H7 (cell line): ENCODE data around the gene SDK1. TPM values are rescaled to one million over a fixed set of nuclear protein-coding genes. Genes with fewer than 3 reads are reported as not detected.

ENCODE experiments used
- DNase-seq: peaks from one replicate; pipeline ENCODE4 v3.0.0; 2012
- H3K27me3 ChIP-seq: 2 replicates; pipeline ENCODE4 v1.6.0; 2011; ENCODE audit warnings: mild to moderate bottlenecking, low read length; ENCODE audit not compliant: control insufficient read depth, insufficient read depth
- H3K36me3 ChIP-seq: replicated peaks from 2 replicates; pipeline ENCODE4 v1.5.1; 2011; ENCODE audit warnings: low read length; ENCODE audit not compliant: control insufficient read depth, insufficient read depth
- H3K4me3 ChIP-seq: 2 replicates; pipeline ENCODE4 v1.5.1; 2011; ENCODE audit warnings: low read depth, mild to moderate bottlenecking, control low read depth, low read length, moderate library complexity; ENCODE audit not compliant: insufficient read depth
- total RNA-seq: library from RNA; depleted of rRNA; stranded (reverse); fragments of >200 nt; shearing (Covaris generic); gene quantifications from 2 replicates; pipeline ENCODE4 v1.2.3, GENCODE V29; 2014

The SDK1 gene
- total RNA-seq, 1 experiment from 2014 or later: 2.4 TPM

DNA sequence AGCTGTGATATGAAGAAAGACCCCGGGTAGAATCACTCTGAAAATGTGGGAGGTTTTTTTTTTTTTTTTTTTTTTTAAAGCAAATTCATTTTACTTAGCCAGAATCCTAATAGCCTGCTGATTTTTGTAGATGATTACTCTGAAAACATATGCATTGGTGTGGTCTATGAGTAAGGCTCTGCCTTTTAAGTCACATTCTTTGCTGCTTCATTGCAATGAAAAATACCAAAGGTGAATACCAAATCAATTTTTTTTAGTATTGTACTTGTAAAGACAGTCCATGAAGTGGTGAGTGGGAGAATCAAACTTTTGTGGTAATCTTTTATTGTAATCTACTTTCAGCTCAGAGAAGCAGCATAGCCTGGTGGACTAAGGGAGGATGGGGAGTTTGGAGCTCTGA is 130.3 kb downstream of the SDK1 start:
- DNase-seq: no peak
- no peaks in the 10 kb centered on the region for H3K27me3 ChIP-seq
- H3K4me3 ChIP-seq: no peak overlapping the region
- H3K36me3 ChIP-seq: no peaks in the 10 kb centered on the region

DNA sequence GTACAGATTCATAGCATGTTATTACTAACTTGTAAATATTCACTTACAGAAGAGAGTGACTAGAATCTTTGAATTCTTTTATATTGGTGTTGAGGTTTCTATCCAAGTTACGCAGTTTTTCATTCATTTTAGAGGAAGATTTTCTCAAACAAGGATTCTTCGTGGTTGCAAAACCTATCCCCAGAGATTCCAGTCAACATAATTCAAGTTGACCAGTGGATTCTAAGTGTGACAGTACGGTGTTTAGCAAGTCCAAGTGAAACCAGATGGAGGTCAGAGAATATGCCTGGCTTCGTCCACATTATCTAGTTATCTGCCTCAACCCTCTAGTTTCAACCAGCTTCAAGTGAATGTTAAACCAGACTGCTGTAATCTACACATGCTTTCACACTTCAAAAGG is 131.9 kb downstream of the SDK1 start:
- H3K36me3 ChIP-seq: no peaks in the 10 kb centered on the region
- H3K4me3 ChIP-seq: no peak overlapping the region
- DNase-seq: no peak
- H3K27me3 ChIP-seq: no peaks in the 10 kb centered on the region

DNA sequence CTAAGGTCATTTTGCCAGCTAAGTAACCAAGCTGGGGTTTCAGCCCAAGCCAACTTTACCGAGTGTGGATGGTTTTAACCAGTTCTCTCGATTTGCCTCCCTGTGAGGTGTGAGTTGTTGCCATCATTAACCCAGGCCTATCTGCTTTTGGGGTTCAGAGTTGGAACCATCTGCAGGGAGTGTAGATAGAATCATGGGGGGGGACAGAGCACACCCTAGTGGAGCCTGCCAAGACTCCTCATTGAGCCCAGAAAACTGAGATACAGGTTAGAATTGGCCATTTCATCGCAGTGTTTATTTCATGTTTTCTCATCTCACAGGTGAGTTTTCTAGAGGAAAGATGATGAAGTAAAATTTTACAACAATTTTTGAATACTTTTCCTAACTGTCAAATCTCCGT is 133.6 kb downstream of the SDK1 start:
- no peaks in the 10 kb centered on the region for H3K36me3 ChIP-seq
- H3K4me3 ChIP-seq: no peak overlapping the region
- peak; percentile 1 for DNase-seq
- H3K27me3 ChIP-seq: no peaks in the 10 kb centered on the region

DNA sequence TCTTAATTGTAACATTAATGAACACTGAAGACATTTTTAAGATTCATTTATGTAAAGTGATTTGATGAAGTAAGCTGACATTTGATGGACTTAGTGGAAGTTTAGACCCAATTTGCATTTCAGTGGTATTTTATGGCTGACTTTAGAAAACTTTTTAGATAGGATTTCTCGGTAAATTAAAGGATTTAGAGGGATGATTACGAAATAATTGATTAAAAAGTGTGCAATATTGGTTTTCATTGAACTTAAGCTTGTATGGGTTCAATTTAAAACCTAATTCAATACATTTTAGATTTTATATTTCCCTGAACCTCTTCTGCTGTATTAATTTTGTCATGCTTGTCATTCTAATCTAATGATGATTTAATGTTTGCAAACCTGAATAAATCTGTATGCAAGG is 135.1 kb downstream of the SDK1 start:
- H3K27me3 ChIP-seq: no peaks in the 10 kb centered on the region
- no peak for DNase-seq
- H3K4me3 ChIP-seq: no peak overlapping the region
- H3K36me3 ChIP-seq: no peaks in the 10 kb centered on the region

DNA sequence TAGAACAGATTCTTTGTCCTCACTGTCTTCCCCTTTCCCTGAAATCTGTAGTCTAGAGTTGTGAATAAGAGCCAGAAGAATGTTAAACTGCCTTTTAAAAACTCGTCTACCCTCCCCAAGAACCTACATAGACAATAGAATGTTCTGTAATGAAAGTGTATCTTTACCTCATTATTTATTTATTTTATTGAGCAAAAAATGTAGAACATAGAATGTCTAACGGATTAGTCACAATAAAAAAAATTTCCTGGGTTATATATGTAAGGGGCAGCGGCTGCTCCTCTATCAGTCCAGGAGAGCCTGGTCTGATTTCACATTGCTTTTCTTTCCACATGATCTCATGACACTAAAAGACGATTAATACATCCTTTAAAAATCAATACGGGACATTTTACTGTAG is 135.7 kb downstream of the SDK1 start:
- H3K27me3 ChIP-seq: no peaks in the 10 kb centered on the region
- no peak overlapping the region for H3K4me3 ChIP-seq
- H3K36me3 ChIP-seq: no peaks in the 10 kb centered on the region
- DNase-seq: no peak

DNA sequence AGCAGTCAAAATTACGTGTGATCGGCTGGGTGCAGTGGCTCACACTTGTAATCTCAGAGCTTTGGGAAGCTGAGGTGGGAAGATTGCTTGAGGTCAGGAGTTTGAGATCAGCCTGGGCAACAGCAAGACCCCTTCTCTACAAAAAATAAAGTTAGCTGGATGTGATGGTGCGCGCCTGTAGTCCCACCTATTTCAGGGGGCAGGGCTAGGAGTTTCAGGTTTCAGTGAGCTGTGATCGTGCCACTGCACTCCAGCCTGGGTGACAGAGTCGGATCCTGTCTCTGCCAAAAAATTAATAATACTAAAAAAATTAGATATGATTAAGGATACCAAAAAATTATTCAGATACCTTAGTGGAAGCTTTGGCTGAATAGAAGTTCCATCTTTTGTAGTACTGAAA is 136.4 kb downstream of the SDK1 start:
- Histone ChIP-seq H3K27me3 (no peaks in the 10 kb centered on the region), H3K36me3 (no peaks in the 10 kb centered on the region), H3K4me3 (no peak overlapping the region)
- no peak for DNase-seq

DNA sequence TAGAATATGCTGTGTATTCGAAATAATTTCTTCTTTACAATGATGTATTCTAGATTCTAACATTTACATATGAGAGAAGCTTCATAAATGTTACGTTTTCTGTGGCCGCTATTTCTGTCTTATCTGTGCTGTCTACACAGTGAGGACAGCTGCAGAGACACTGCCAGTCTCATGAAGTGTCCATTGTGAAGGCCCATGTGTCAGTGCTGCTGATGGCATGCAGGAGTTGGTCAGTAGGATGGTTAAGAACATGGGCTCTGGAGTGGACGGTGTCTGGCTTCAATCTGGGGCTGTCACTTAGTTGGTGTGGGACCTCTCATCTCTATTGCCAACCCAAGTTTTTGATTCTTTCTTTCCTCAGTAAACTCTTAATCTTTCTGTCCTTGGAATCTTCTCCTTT is 137.3 kb downstream of the SDK1 start:
- Histone ChIP-seq H3K27me3 (no peaks in the 10 kb centered on the region), H3K4me3 (no peak overlapping the region), H3K36me3 (no peaks in the 10 kb centered on the region)
- DNase-seq: no peak

DNA sequence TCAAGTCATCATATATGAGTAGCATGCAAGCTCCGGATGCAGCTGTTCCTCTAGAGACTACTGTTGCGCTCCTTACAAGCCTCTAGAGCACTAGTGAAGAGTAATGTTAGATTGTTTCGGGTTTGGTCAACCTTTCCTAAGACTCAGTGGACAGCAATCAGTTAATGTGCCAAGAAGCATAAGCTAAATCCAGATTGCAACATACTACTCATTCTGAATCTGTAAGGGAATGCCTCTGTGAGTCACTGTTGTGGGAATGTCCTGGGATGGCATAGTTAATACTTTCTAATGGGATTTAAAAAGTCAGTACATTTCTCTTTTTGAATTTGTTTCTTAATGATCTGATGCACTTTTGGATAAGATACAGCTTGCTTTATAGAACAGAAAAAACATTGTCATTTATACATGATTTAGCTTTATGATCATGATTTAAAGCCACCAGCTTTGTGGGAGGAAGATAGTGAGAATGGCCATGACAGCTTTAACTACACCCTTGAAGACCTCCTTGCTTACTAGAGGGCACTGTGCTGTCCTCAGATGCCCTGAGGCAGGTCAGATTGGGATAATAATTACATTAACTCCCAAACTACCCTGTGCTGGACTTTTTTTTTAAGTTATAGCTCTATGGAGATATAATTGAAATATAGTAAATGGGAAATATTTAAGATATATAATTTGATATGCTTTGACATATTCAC is 138.4 kb downstream of the SDK1 start:
- Histone ChIP-seq H3K27me3 (no peaks in the 10 kb centered on the region), H3K36me3 (no peaks in the 10 kb centered on the region), H3K4me3 (no peak overlapping the region)
- no peak for DNase-seq

DNA sequence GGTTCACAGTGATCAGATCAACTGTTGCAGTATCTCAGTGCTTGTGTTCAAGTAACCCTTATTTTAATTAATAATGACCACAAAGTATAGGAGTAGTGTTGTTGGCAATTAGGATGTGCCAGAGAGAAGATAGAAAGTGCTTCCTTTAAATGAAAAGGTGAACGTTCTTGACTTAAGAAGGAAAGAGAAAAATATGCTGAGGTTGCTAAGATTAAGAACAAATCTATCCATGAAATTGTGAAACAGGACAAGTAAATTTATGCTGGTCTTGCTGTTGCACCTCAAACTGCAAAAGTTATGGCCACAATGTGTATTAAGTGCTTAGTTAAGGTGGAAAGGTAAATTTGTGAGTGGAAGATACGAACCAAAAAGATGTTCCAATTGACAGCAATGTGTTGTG is 139.5 kb downstream of the SDK1 start:
- no peak for DNase-seq
- Histone ChIP-seq H3K36me3 (no peaks in the 10 kb centered on the region), H3K27me3 (no peaks in the 10 kb centered on the region), H3K4me3 (no peak overlapping the region)

DNA sequence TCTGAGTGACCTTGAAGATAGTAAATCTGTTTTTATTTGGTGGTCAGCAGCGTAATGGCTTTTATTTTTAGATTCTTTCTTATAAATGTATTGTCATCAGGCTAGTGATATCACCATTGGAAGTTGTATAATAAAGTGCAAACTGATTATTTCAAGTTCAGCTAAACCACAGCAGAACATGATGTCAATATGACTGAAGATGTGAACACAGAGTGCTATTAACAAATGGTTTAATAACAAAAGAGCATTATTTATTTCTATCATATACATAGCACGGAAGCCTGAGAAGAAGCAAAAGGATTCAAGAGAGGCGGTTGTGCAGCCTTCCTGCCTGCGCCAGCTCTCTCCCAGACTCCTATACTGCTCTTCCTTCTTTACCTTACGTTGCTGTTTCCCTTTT is 142.7 kb downstream of the SDK1 start:
- Histone ChIP-seq H3K4me3 (no peak overlapping the region), H3K36me3 (no peaks in the 10 kb centered on the region), H3K27me3 (no peaks in the 10 kb centered on the region)
- no peak for DNase-seq

DNA sequence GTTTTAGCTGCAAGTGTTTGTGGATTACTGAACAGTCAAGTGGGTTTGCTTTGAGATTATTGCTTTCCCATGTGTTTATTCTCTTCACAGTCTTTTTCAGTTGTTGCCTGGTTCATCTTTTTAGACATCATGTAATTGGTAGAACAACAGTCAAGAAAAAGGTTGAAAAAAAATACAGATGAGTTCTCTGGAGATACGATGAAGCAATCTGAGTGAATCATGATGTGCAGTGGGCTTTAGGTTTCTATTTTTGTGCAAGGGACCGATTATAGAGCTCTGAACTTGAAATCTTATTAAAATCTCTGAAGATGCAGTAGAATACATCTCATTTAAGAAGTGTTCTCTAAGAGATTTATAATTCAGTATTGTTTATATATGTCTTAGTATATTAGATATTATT is 145.7 kb downstream of the SDK1 start:
- DNase-seq: no peak
- Histone ChIP-seq H3K4me3 (no peak overlapping the region), H3K27me3 (no peaks in the 10 kb centered on the region; the same call in 1 of the 2 replicates), H3K36me3 (no peaks in the 10 kb centered on the region)

DNA sequence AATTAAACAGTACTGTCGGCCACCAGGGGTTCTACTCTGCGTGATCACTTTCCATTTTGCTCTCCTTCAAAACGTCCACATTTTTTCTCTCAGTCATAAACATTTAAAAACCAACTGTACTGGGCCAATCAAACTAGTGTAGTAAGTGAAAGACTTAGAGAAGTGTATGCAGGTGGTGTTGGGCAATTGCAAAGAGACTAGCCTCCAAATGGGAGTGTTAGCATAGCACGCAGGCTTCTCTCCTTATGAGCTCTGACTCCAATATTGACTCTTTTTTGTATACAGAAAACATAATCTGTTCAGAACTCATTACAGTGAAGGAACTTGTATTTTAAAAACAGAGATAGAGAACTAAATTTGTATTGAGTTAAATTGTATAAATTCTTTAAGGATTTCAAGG is 150.6 kb downstream of the SDK1 start:
- Histone ChIP-seq H3K36me3 (no peaks in the 10 kb centered on the region), H3K27me3 (no peaks in the 10 kb centered on the region; the same call in 1 of the 2 replicates), H3K4me3 (no peak overlapping the region)
- no peak for DNase-seq

DNA sequence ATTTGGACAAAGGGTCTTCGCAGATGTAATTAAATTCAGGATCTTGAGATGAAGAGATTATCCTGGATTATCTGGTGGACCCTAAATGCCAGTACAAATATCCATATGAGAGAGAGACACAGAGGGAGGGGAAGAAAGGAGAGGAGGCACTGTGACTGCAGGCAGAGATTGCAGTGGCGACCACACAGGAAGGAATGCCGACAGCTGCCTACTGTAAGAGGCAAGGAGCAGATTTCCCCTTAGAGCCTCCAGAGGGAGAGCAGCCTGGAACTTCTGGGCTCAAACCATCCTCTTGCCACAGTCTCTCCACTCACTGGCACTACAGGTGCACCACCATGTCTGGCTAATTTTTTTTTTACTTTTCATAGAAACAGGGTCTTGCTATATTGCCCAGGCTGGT is 152.3 kb downstream of the SDK1 start:
- Histone ChIP-seq H3K27me3 (no peaks in the 10 kb centered on the region; the same call in 1 of the 2 replicates), H3K4me3 (no peak overlapping the region), H3K36me3 (no peaks in the 10 kb centered on the region)
- DNase-seq: no peak

DNA sequence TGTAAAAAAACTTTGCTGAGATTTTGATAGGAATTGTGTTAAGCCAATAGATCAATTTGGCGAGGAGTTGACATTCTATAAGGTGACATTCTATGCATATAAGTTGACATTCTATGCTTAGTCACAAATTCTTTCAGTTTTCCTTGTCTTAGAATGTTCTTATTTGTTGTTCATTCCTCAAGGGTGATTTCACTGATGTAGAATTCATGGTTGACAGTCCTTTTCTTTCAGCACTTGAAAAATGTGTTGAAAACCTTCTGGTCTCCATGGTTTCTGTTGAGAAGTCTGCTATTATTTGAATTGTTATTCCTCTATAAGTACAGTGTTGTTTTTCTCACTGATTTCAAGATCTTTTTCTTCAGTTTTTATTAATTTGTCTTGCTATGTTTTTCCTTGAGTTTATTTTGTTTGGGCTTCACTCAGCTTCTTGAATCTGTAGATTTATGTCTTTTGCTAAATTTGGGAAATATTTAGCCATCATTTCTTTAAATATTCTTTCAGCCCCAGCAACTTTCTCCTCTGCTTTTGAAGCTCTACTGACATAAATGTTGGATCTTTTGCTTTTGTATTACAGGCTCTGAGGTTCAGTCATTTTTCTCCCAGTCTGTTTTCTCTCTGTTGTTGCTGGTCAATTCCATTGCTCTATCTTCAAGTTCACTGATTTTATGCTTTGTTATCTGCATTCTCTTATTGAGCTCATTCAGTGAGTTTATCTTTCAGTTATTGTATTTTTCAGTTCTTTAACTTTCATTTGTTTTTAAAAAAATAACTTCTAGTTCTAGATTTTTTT is 154.9 kb downstream of the SDK1 start:
- H3K27me3 ChIP-seq: no peaks in the 10 kb centered on the region; the same call in 1 of the 2 replicates
- no peak overlapping the region for H3K4me3 ChIP-seq
- no peak for DNase-seq
- H3K36me3 ChIP-seq: no peaks in the 10 kb centered on the region

DNA sequence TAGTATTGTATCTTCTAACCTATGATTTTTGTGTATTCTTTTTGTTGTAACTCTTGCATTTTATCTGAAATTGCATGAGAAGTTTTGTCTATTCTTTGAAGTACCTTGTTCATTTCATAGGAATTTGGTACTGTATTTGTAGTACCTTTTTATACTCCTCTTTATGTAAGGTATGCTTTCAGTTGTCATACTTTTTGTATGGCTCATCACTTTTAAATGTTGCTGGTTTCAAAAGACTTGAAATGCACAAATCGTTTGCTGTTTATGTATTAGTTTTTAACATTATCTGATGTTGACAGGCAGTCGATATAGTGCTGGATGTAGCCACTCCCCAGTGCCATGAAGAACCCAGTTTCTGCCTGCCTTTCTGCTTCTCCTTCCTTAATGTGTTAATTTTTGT is 158.1 kb downstream of the SDK1 start:
- Histone ChIP-seq H3K27me3 (no peaks in the 10 kb centered on the region), H3K36me3 (no peaks in the 10 kb centered on the region), H3K4me3 (no peak overlapping the region)
- DNase-seq: no peak
